HEK293 (cell line): ENCODE data around the gene MTFP1.

Source experiments
- HIC1 ChIP-seq: fragments of 450-650 bp; formaldehyde crosslinking; IDR thresholded peaks from 2 replicates; pipeline ENCODE4 v1.5.1; 2016; ENCODE audit warnings: missing biosample characterization, missing genetic modification characterization
- KLF17 ChIP-seq: fragments of 450-650 bp; formaldehyde crosslinking; IDR thresholded peaks from 2 replicates; pipeline ENCODE4 v1.5.1; 2016; ENCODE audit warnings: missing biosample characterization, missing genetic modification characterization
- PRDM10 ChIP-seq: fragments of 450-650 bp; formaldehyde crosslinking; IDR thresholded peaks from 2 replicates; pipeline ENCODE4 v1.5.1; 2016; ENCODE audit warnings: missing biosample characterization, missing genetic modification characterization
- PRDM2 ChIP-seq: fragments of 450-650 bp; formaldehyde crosslinking; IDR thresholded peaks from 2 replicates; pipeline ENCODE4 v1.5.1; 2016; ENCODE audit warnings: missing biosample characterization, missing genetic modification characterization, borderline replicate concordance
- SP3 ChIP-seq: fragments of 450-650 bp; formaldehyde crosslinking; IDR thresholded peaks from 2 replicates; pipeline ENCODE4 v1.5.1; 2016; ENCODE audit warnings: missing biosample characterization, missing genetic modification characterization
- SP7 ChIP-seq: fragments of 450-650 bp; formaldehyde crosslinking; IDR thresholded peaks from 2 replicates; pipeline ENCODE4 v1.5.1; 2016; ENCODE audit warnings: missing biosample characterization, missing genetic modification characterization
- WT1 ChIP-seq: fragments of 450-650 bp; formaldehyde crosslinking; IDR thresholded peaks from 2 replicates; pipeline ENCODE4 v1.5.1; 2016; ENCODE audit warnings: missing biosample characterization, missing genetic modification characterization
- ZBTB6 ChIP-seq: fragments of 450-650 bp; formaldehyde crosslinking; IDR thresholded peaks from 2 replicates; pipeline ENCODE4 v1.5.1; 2017; ENCODE audit warnings: missing biosample characterization, missing genetic modification characterization
- ZEB2 ChIP-seq: fragments of 450-650 bp; formaldehyde crosslinking; IDR thresholded peaks from 2 replicates; pipeline ENCODE4 v1.5.1; 2016; ENCODE audit warnings: missing biosample characterization, missing genetic modification characterization
- ZFHX2 ChIP-seq: fragments of 450-650 bp; formaldehyde crosslinking; conservative IDR thresholded peaks from 2 replicates; pipeline ENCODE4 v1.5.1; 2016; ENCODE audit warnings: missing biosample characterization, missing genetic modification characterization
- ZNF155 ChIP-seq: fragments of 450-650 bp; formaldehyde crosslinking; IDR thresholded peaks from 2 replicates; pipeline ENCODE4 v1.5.1; 2016; ENCODE audit warnings: missing biosample characterization, missing genetic modification characterization
- ZNF2 ChIP-seq: fragments of 450-650 bp; formaldehyde crosslinking; IDR thresholded peaks from 2 replicates; pipeline ENCODE4 v1.5.1; 2016; ENCODE audit warnings: missing biosample characterization, missing genetic modification characterization
- ZNF24 ChIP-seq: fragments of 450-650 bp; formaldehyde crosslinking; IDR thresholded peaks from 2 replicates; pipeline ENCODE4 v1.5.1; 2016; ENCODE audit warnings: missing biosample characterization, missing genetic modification characterization
- ZNF354C ChIP-seq: fragments of 450-650 bp; formaldehyde crosslinking; IDR thresholded peaks from 2 replicates; pipeline ENCODE4 v1.5.1; 2016; ENCODE audit warnings: missing biosample characterization, missing genetic modification characterization, low read depth, borderline replicate concordance
- ZNF366 ChIP-seq: fragments of 450-650 bp; formaldehyde crosslinking; conservative IDR thresholded peaks from 2 replicates; pipeline ENCODE4 v1.5.1; 2016; ENCODE audit warnings: missing biosample characterization, missing genetic modification characterization
- ZNF394 ChIP-seq: fragments of 450-650 bp; formaldehyde crosslinking; IDR thresholded peaks from 2 replicates; pipeline ENCODE4 v1.5.1; 2016; ENCODE audit warnings: missing biosample characterization, missing genetic modification characterization, mild to moderate bottlenecking, moderate library complexity, borderline replicate concordance
- ZNF623 ChIP-seq: fragments of 450-650 bp; formaldehyde crosslinking; IDR thresholded peaks from 2 replicates; pipeline ENCODE4 v1.5.1; 2016; ENCODE audit warnings: missing biosample characterization, missing genetic modification characterization
- ZNF645 ChIP-seq: fragments of 450-650 bp; formaldehyde crosslinking; IDR thresholded peaks from 2 replicates; pipeline ENCODE4; 2016; ENCODE audit warnings: missing biosample characterization, missing genetic modification characterization
- ZNF660 ChIP-seq: fragments of 450-650 bp; IDR thresholded peaks from 2 replicates; pipeline ENCODE4 v1.5.1; 2018; ENCODE audit warnings: missing biosample characterization, mild to moderate bottlenecking, missing genetic modification characterization
- ZSCAN23 ChIP-seq: fragments of 450-650 bp; formaldehyde crosslinking; IDR thresholded peaks from 2 replicates; pipeline ENCODE4 v1.5.1; 2016; ENCODE audit warnings: missing biosample characterization, missing genetic modification characterization

The MTFP1 gene

GRCh38 chr22:30422481-30423300 is 2.9 kb upstream of the MTFP1 start (continued):
- TF ChIP-seq ZNF645 (tag by site-specific recombination) (no peak), ZNF2 (tag by site-specific recombination) (no peak), ZNF623 (tag by site-specific recombination) (no peak), HIC1 (tag by site-specific recombination) (peak; percentile 45; the same call in 1 of the 2 replicates), ZEB2 (peak; percentile 55; the same call in 1 of the 2 replicates), ZFHX2 (no peak; the same call in 1 of the 2 replicates), ZNF660 (tag by site-specific recombination) (peak; percentile 76; the same call in 1 of the 2 replicates), ZNF354C (tag by site-specific recombination) (no peak), ZBTB6 (no peak), SP3 (tag by site-specific recombination) (no peak), ZNF24 (tag by site-specific recombination) (peak; percentile 59; the same call in 1 of the 2 replicates), KLF17 (tag by site-specific recombination) (peak; percentile 84), PRDM10 (tag by site-specific recombination) (peak; percentile 59), ZNF394 (tag by site-specific recombination) (peak; percentile 86), ZNF366 (tag by site-specific recombination) (no peak), SP7 (tag by site-specific recombination) (peak; percentile 78), PRDM2 (tag by site-specific recombination) (no peak), WT1 (tag by site-specific recombination) (peak; percentile 32), ZNF155 (tag by site-specific recombination) (no peak), ZSCAN23 (no peak)
- TF ChIP-seq, all 188 proteins: peak for 17
